Endothelial cell of umbilical vein (primary cell): ENCODE data around the gene HABP2. TPM values are rescaled to one million over a fixed set of nuclear protein-coding genes. Genes with fewer than 3 reads are reported as not detected.

ENCODE experiments used
- BruUV-seq: library from RNA; stranded (reverse); fragments of 400-500 nt; replicated peaks from 2 replicates; lab custom pipeline; 2021; lab: Mats Ljungman, UMichigan
- CTCF ChIA-PET: fragments of 300-600, 350-600 bp; sonication (Branson Sonifier 250); formaldehyde crosslinking; loops from one replicate; lab custom pipeline; 2021; ENCODE audit warnings: antibody characterized with exemption, inconsistent platforms; lab: Charles Lee
- POLR2A ChIA-PET: fragments of 300-600, 350-600 bp; sonication (Branson Sonifier 250); formaldehyde crosslinking; loops from one replicate; lab custom pipeline; 2021; ENCODE audit warnings: antibody characterized with exemption, inconsistent platforms; lab: Charles Lee
- DNase-seq: peaks from one replicate; pipeline ENCODE4 v3.0.0-alpha.2; 2011; ENCODE audit warnings: low read depth, low spot score
- FAIRE-seq: peaks from 2 replicates; lab custom pipeline; 2011; peaks lifted over from hg19 to GRCh38; lab: Jason Lieb, UNC
- H2AFZ ChIP-seq: 2 replicates; pipeline ENCODE4 v1.6.0; 2012; ENCODE audit warnings: low read depth, low read length, control low read depth, inconsistent platforms
- H3K27ac ChIP-seq: 2 replicates; pipeline ENCODE4 v1.5.1; 2011; ENCODE audit warnings: low read depth, mild to moderate bottlenecking, control low read depth, low read length, moderate library complexity; ENCODE audit not compliant: insufficient read depth
- H3K27me3 ChIP-seq, 2 experiments: 2 replicates each; pipeline versions ENCODE4 v1.6.0 to v1.6.1; 2011; ENCODE audit warnings: low read length in 2 of 2, mixed read lengths in 1 of 2; ENCODE audit not compliant: control insufficient read depth in 2 of 2, insufficient read depth in 2 of 2
- H3K36me3 ChIP-seq, 2 experiments: 2 replicates in 1 of 2; 3 replicates in 1 of 2; pipeline ENCODE4 v1.5.1; 2011; ENCODE audit warnings: low read length in 2 of 2, mild to moderate bottlenecking in 1 of 2, moderate library complexity in 1 of 2; ENCODE audit not compliant: control insufficient read depth in 2 of 2, insufficient read depth in 2 of 2; ENCODE audit errors: extremely low read depth in 1 of 2
- H3K4me1 ChIP-seq: 3 replicates; pipeline ENCODE4 v1.5.1; 2011; ENCODE audit warnings: mild to moderate bottlenecking, low read length; ENCODE audit not compliant: control insufficient read depth, insufficient read depth; ENCODE audit errors: extremely low read depth
- H3K4me2 ChIP-seq: 2 replicates; pipeline ENCODE4 v1.6.1; 2011; ENCODE audit warnings: low read length, control low read depth, mixed read lengths; ENCODE audit not compliant: insufficient read depth
- H3K4me3 ChIP-seq, 3 experiments: fragments of 200-600 bp in 1 of 3; sonication (generic), shearing (Covaris generic) in 1 of 3; replicated peaks in 1 of 3; 2 replicates each; pipeline ENCODE4 v1.5.1; 2011 to 2016; ENCODE audit warnings: control low read depth in 3 of 3, low read length in 3 of 3, mild to moderate bottlenecking in 2 of 3, inconsistent platforms in 1 of 3, low read depth in 1 of 3, moderate library complexity in 1 of 3; ENCODE audit not compliant: insufficient read depth in 1 of 3
- H3K79me2 ChIP-seq: 2 replicates; pipeline ENCODE4 v1.6.0; 2012; ENCODE audit warnings: low read length, inconsistent platforms; ENCODE audit not compliant: control insufficient read depth, insufficient read depth
- H3K9ac ChIP-seq: replicated peaks from 2 replicates; pipeline ENCODE3; 2011; ENCODE audit warnings: low read length, control low read depth; ENCODE audit not compliant: insufficient read depth; ENCODE audit errors: extremely low read depth
- H3K9me1 ChIP-seq: replicated peaks from 3 replicates; pipeline ENCODE4 v1.6.0; 2011; ENCODE audit warnings: mild to moderate bottlenecking, low read length; ENCODE audit not compliant: control insufficient read depth, insufficient read depth; ENCODE audit errors: extremely low read depth
- H3K9me3 ChIP-seq: replicated peaks from 2 replicates; pipeline ENCODE4 v1.5.1; 2012; ENCODE audit warnings: low read length, inconsistent platforms; ENCODE audit not compliant: control insufficient read depth, insufficient read depth
- H4K20me1 ChIP-seq: replicated peaks from 2 replicates; pipeline ENCODE3; 2011; ENCODE audit warnings: mild to moderate bottlenecking, low read length; ENCODE audit not compliant: control insufficient read depth, insufficient read depth; ENCODE audit errors: extremely low read depth
- EZH2 ChIP-seq: IDR thresholded peaks from 2 replicates; pipeline ENCODE4 v1.6.1; 2012; ENCODE audit warnings: borderline replicate concordance, low read depth, mild to moderate bottlenecking, moderate library complexity, low read length, inconsistent platforms; ENCODE audit not compliant: severe bottlenecking
- FOS ChIP-seq: IDR thresholded peaks from 2 replicates; pipeline ENCODE4 v1.6.1; 2011; ENCODE audit warnings: mild to moderate bottlenecking, low read length, moderate library complexity, borderline replicate concordance; ENCODE audit not compliant: insufficient read depth
- GATA2 ChIP-seq: IDR thresholded peaks from 2 replicates; pipeline ENCODE4 v1.7.0; 2011; ENCODE audit warnings: low read depth, mild to moderate bottlenecking, moderate library complexity, mixed read lengths, low read length; ENCODE audit not compliant: insufficient read length, insufficient read depth
- JUN ChIP-seq: IDR thresholded peaks from 2 replicates; pipeline ENCODE4 v1.6.1; 2011; ENCODE audit warnings: borderline replicate concordance, low read depth; ENCODE audit not compliant: insufficient read length, insufficient read depth
- MYC ChIP-seq: IDR thresholded peaks from one replicate; pipeline ENCODE4 v1.6.1; 2011; ENCODE audit warnings: mild to moderate bottlenecking, low read depth, low read length
- POLR2A ChIP-seq: IDR thresholded peaks from 2 replicates; pipeline ENCODE4 v1.6.1; 2012; ENCODE audit warnings: low read depth, mild to moderate bottlenecking, control low read depth, low read length
- POLR2AphosphoS5 ChIP-seq: IDR thresholded peaks from 2 replicates; pipeline ENCODE4 v1.6.1; 2012; ENCODE audit warnings: low read depth, mild to moderate bottlenecking, control low read depth, low read length, moderate library complexity; ENCODE audit not compliant: insufficient read depth
- dilution Hi-C: fragments of 300-500 bp; cut with MboI; formaldehyde crosslinking; loops from one replicate; pipeline ENCODE4 v1.15.0; 2019; ENCODE audit warnings: low sequenced_read_pairs; ENCODE audit not compliant: extremely low pct_ligation_motif_present
- intact Hi-C: fragments of 100-400 bp; cut with micrococcal nuclease; formaldehyde crosslinking; loops from one replicate; pipeline ENCODE4 v1.10.0; 2022
- polyA plus RNA-seq, 4 experiments: library from polyadenylated mRNA; depleted of rRNA in 3 of 4; stranded (reverse) in 3 of 4; unstranded in 1 of 4; fragments of >200 nt; gene quantifications; 2 replicates each; pipeline versions ENCODE4 v1.2.1 to v1.2.3, GENCODE V29; 2011 to 2012; ENCODE audit warnings: missing spikeins in 1 of 4
- total RNA-seq: library from RNA; stranded (reverse); gene quantifications from 2 replicates; pipeline ENCODE4 v1.2.3, GENCODE V29; 2021
- TF ChIP-seq, protein P1 (sequence below), 2 donors: IDR thresholded peaks; 1 replicate in 1 of 2; 2 replicates in 1 of 2; pipeline ENCODE4 v1.5.1; 2011; ENCODE audit warnings: low read length in 2 of 2, mild to moderate bottlenecking in 2 of 2, moderate library complexity in 2 of 2, control low read depth in 1 of 2, inconsistent platforms in 1 of 2, low read depth in 1 of 2; ENCODE audit not compliant: insufficient read depth in 1 of 2; ENCODE audit errors: extremely low read depth in 1 of 2
- TF ChIP-seq, protein P2 (sequence below): IDR thresholded peaks from 2 replicates; pipeline ENCODE4 v1.6.1; 2011; ENCODE audit not compliant: insufficient read depth, insufficient read length

HABP2 gene
- total and polyA plus RNA-seq, 2 donors (not counting 3 experiments of a cell fraction or from before 2014, with no cell fraction given), result 0.04 TPM; not detected in 1

DNA sequence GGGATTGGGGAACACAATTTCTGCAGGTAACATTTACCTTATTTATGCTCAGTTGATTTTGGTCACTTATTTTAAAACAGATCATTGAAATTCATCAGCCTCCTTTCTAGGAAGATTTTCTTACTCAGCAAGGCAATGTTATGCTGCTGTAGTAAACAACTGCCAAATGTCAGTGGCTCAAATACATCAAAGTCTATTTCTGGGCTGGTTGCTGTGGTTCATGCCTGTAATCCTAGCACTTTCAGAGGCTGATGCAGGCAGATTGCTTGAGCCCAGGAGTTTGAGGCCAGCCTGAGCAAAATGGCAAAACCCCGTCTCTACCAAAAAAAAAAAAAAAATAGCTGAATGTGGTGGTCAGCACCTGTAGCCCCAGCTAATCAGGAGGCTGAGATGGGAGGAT is 25.9 kb downstream of the HABP2 start:
- POLR2A ChIA-PET, result no interaction called here
- Histone ChIP-seq H3K27ac (no peak overlapping the region), H3K27me3 (no peaks in the 10 kb centered on the region), H3K4me2 (no peak overlapping the region), H3K9ac (no peak overlapping the region), H3K9me3 (no peaks in the 10 kb centered on the region), H2AFZ (no peak overlapping the region), H3K9me1 (no peaks in the 10 kb centered on the region), H3K36me3 (no peaks in the 10 kb centered on the region), H3K79me2 (no peaks in the 10 kb centered on the region), H3K4me3 (no peak overlapping the region), H3K4me1 (no peaks in the 10 kb centered on the region), H4K20me1 (no peaks in the 10 kb centered on the region)
- DNase-seq (no peak), FAIRE-seq (no peak)
- TF ChIP-seq, protein P1, sequence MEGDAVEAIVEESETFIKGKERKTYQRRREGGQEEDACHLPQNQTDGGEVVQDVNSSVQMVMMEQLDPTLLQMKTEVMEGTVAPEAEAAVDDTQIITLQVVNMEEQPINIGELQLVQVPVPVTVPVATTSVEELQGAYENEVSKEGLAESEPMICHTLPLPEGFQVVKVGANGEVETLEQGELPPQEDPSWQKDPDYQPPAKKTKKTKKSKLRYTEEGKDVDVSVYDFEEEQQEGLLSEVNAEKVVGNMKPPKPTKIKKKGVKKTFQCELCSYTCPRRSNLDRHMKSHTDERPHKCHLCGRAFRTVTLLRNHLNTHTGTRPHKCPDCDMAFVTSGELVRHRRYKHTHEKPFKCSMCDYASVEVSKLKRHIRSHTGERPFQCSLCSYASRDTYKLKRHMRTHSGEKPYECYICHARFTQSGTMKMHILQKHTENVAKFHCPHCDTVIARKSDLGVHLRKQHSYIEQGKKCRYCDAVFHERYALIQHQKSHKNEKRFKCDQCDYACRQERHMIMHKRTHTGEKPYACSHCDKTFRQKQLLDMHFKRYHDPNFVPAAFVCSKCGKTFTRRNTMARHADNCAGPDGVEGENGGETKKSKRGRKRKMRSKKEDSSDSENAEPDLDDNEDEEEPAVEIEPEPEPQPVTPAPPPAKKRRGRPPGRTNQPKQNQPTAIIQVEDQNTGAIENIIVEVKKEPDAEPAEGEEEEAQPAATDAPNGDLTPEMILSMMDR (IDR thresholded peaks at IDR 0.05; ENCODE audit: extremely low read depth in 1 of 2, insufficient read depth in 1 of 2, low read depth in 1 of 2, low read length in 2 of 2), result no peak
- TF ChIP-seq EZH2 (no peak), POLR2A (no peak), POLR2AphosphoS5 (no peak), JUN (no peak), GATA2 (no peak), FOS (no peak), MYC (no peak)
- TF ChIP-seq, protein P2, sequence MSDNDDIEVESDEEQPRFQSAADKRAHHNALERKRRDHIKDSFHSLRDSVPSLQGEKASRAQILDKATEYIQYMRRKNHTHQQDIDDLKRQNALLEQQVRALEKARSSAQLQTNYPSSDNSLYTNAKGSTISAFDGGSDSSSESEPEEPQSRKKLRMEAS, result no peak
- no TSS peak for BruUV-seq
- intact Hi-C loops, result no loop called here
- CTCF ChIA-PET, result no interaction called here
- dilution Hi-C loops, result no loop called here
